Cerebellar cortex (tissue), 1 donor: ENCODE results near the gene FBLIM1.
"Not testable (repeated sequence)": the region's sequence is repeated elsewhere in the genome, so short reads cannot be mapped to it uniquely, and the experiment has no call there.

ENCODE experiments used
- DNase-seq: peaks from one replicate; pipeline ENCODE4 v3.0.0-alpha.2; 2015; ENCODE audit warnings: low spot score

Gene FBLIM1

GRCh38 chr1:15768388-15768787 lies 9.8 kb downstream of the FBLIM1 start:
- no peak for DNase-seq

GRCh38 chr1:15770313-15770962 lies 11.8 kb downstream of the FBLIM1 start:
- DNase-seq = no peak

- DNase-seq = no peak
These were observed 13.4 kb downstream of the FBLIM1 start for GRCh38 chr1:15771836-15772515.

- no peak for DNase-seq
These were observed 17.1 kb downstream of the FBLIM1 start for GRCh38 chr1:15775706-15776105.

- no peak for DNase-seq
These were observed 19.5 kb downstream of the FBLIM1 start for GRCh38 chr1:15777909-15778707.

- DNase-seq = no peak
These were observed 27.1 kb downstream of the FBLIM1 start for GRCh38 chr1:15785683-15786082.

GRCh38 chr1:15786581-15786980 lies 28.0 kb downstream of the FBLIM1 start:
- DNase-seq = peak; percentile 69

- no peak for DNase-seq
These were observed 30.2 kb downstream of the FBLIM1 start for GRCh38 chr1:15788624-15789301.

- no peak for DNase-seq
These were observed 37.5 kb downstream of the FBLIM1 start for GRCh38 chr1:15796086-15796462.

GRCh38 chr1:15797614-15798390 lies 39.2 kb downstream of the FBLIM1 start:
- no peak for DNase-seq

GRCh38 chr1:15799004-15799867 lies 40.6 kb downstream of the FBLIM1 start:
- no peak for DNase-seq

GRCh38 chr1:15799928-15800835 lies 41.6 kb downstream of the FBLIM1 start:
- DNase-seq = peak; percentile 30

- DNase-seq = no peak
These were observed 43.8 kb downstream of the FBLIM1 start for GRCh38 chr1:15802234-15802965.

GRCh38 chr1:15803380-15803779 lies 44.8 kb downstream of the FBLIM1 start:
- peak; percentile 56 for DNase-seq

- DNase-seq = no peak
These were observed 45.5 kb downstream of the FBLIM1 start for GRCh38 chr1:15804060-15804459.

- no peak for DNase-seq
These were observed 48.5 kb downstream of the FBLIM1 start for GRCh38 chr1:15807121-15807520.

- DNase-seq = not testable (repeated sequence)
These were observed 49.0 kb downstream of the FBLIM1 start, which contains the start of gene UQCRHL for GRCh38 chr1:15807549-15807948. Gene UQCRHL, minus strand, starts transcription at chr1:15807649. Its CDS starts 0 bp downstream, at chr1:15807649.

- no peak for DNase-seq
These were observed 50.4 kb downstream of the FBLIM1 start for GRCh38 chr1:15808955-15809354.

GRCh38 chr1:15810073-15810472 lies 51.5 kb downstream of the FBLIM1 start:
- DNase-seq = no peak
